GM18505 (cell line): ENCODE results near the gene TPRN.

Experiments
- ATAC-seq: cut with Tn5 transposase; IDR thresholded peaks from one replicate; pipeline ENCODE4 v1.9.1; 2021; ENCODE audit not compliant: unreplicated experiment
- POLR2A ChIP-seq: IDR thresholded peaks from 4 replicates; pipeline ENCODE4 v1.6.1; 2011; ENCODE audit warnings: borderline replicate concordance; ENCODE audit not compliant: insufficient read depth, insufficient read length; ENCODE audit errors: extremely low read depth

The TPRN gene

DNA sequence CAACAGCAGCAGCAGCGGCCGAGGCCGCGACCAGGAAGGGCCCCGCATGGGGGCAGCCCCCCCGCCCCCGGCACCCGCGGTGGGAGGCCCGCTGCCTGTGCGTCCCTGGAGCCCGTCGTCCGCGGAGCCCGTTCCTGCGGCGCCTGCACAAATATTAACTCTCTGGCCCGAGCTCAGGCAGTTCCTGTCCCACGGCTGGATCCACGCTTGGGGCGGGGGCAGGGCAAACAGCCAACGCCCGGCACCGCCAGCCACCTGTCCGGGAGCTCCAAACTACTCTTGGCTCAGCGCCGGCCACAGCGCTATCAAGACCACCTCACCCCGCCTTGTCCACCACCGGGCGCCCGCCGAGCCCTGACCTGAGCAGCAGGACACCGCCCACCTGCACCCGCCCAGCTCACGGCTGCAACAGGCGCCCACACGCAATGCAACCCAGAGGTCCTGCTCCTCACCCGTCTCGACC lies 30.6 kb downstream of the TPRN start, which contains the start of gene LRRC26:
Gene LRRC26 (minus strand): TSS at position 156 of the 463 bp plus-strand sequence. CDS start 108 bp downstream, at position 48.
- ATAC-seq = no peak
- no peak for TF ChIP-seq POLR2A

DNA sequence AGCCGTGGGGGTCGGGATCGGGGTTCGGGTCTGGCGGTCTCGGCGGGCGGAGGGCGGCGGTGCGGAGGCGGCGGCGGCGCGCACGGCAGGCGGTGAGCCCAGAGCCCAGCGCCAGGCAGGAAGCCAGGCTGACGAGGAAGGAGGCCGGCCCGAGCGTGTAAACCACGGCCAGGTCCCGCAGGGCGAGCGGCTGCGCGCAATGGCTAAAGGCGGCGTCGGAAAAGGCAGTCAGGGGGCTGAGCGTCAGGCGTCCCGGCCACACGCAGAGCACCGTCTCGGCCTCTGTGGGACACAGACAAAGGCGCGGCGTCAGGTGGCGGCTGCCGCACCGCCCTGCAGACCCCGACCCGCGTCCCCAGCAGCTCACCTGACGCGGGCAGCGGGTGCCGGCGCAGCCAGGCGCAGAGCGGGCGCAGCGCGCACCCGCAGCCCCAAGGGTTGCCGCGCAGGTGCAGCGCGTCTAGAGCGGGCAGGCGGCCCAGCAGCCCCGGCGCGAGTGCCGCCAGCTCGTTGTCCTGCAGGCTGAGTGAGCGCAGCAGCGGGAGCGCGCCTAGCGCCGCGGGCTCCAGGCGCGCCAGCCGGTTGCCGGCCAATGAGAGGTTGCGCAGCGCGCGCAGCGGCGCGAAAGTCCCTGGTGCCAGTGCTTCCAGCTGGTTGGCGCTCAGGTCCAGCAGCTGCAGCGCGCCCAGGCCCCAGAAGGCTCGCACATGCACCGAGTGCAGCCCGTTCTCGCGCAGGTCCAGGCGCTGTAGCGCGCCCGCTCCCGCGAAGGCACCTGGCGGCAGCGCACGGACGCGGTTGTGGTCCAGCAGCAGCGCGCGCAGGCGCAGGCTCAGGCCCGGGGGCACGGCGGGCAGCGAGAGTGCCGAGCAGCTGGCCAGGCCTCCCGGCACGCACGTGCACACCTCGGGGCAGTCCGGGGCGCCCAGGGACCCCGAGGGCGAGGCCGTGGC lies 31.4 kb downstream of the TPRN start:
- no peak for TF ChIP-seq POLR2A
- ATAC-seq = no peak

GRCh38 chr9:137168573-137168903 lies 32.0 kb downstream of the TPRN start:
- ATAC-seq = no peak
- TF ChIP-seq POLR2A = no peak

DNA sequence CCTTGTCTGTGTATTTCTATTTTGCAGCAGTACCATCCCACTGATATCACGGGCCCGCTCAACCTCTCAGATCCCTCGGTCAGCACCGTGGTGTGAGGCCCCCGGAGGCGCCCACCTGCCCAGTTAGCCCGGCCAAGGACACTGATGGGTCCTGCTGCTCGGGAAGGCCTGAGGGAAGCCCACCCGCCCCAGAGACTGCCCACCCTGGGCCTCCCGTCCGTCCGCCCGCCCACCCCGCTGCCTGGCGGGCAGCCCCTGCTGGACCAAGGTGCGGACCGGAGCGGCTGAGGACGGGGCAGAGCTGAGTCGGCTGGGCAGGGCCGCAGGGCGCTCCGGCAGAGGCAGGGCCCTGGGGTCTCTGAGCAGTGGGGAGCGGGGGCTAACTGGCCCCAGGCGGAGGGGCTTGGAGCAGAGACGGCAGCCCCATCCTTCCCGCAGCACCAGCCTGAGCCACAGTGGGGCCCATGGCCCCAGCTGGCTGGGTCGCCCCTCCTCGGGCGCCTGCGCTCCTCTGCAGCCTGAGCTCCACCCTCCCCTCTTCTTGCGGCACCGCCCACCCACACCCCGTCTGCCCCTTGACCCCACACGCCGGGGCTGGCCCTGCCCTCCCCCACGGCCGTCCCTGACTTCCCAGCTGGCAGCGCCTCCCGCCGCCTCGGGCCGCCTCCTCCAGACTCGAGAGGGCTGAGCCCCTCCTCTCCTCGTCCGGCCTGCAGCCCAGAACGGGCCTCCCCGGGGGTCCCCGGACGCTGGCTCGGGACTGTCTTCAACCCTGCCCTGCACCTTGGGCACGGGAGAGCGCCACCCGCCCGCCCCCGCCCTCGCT lies 32.6 kb downstream of the TPRN start:
- no peak for ATAC-seq
- TF ChIP-seq POLR2A = no peak

DNA sequence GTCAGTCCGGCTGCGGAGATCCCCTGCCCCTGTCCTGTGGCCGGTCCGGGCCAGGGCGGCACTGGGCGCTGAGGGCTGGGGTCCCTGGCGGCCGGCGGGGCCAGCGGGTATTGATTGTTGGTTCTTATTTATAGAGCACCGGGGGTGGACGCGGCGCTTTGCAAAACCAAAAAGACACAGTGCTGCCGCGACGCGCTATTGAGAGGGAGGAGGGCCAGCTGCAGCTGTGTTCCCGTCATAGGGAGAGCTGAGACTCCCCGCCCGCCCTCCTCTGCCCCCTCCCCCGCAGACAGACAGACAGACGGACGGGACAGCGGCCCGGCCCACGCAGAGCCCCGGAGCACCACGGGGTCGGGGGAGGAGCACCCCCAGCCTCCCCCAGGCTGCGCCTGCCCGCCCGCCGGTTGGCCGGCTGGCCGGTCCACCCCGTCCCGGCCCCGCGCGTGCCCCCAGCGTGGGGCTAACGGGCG lies 33.2 kb downstream of the TPRN start:
- no peak for TF ChIP-seq POLR2A
- ATAC-seq = no peak

- TF ChIP-seq POLR2A = no peak
- ATAC-seq = no peak
These were observed 33.9 kb downstream of the TPRN start for GRCh38 chr9:137166380-137167229.

- TF ChIP-seq POLR2A = no peak
- ATAC-seq = no peak
These were observed 35.2 kb downstream of the TPRN start for GRCh38 chr9:137165250-137165836.

DNA sequence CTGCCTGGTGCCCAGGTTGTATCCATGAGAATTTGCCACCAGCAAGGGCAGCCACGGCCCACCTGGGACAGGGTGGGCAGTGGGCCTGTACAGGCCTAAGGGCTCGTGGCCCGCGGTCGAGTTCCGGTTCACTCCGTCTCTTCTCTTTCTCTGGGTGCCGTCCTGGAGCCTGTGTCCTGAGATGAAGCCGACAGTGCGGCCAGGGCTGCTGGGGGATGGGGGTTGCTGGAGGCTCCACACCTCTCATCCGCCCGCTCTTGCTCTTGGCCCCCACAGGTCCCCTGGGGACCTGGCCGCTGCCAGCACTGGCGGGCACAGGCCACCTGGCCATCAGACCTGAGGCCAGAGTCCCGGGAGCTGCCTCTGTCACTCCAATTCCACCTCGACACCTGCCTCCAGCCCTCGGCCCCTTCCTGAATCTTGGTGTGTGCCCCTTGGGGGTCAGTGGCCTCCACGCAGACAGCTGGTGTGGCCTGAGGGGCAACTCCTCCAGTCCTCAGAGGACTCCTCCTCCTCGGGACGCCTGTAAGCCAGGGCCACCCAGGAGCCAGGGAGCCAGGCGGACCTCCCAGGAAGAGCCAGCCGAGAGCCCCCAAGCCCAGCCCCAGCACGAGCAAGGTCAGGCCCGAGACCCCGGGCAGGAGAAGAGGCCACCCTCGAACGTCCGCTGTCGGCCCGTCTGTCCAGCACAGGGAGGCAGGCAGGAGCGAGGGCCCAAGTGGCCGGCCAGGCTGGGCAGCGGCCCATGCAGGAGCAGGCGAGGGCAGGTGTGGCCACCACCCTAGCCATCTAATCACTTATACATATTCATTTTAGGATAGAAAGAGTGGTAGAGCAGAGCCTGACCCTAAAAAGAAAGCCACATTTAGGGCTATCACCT lies 35.9 kb downstream of the TPRN start:
- ATAC-seq = no peak
- no peak for TF ChIP-seq POLR2A

DNA sequence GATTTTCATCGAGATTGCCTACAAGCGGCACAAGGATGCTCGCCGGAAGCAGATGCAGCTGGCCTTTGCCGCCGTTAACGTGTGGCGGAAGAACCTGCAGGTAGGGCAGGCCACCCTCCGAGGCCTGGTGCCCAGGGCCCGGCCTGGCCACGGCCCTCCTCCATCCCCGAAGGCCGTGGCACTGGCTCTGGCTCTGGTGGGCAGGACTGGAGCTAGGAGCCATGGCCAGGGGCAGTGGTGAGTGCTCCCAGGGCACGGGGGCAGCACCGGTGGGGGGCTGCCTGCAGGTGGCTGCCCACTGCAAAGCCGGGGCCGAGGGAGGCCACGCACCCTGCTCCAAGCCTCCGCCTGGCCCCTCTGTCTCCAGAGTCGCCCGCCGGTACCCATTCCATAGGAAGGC lies 36.7 kb downstream of the TPRN start:
- no peak for TF ChIP-seq POLR2A
- ATAC-seq = no peak

GRCh38 chr9:137163365-137163715 lies 37.2 kb downstream of the TPRN start:
- no peak for ATAC-seq
- no peak for TF ChIP-seq POLR2A

DNA sequence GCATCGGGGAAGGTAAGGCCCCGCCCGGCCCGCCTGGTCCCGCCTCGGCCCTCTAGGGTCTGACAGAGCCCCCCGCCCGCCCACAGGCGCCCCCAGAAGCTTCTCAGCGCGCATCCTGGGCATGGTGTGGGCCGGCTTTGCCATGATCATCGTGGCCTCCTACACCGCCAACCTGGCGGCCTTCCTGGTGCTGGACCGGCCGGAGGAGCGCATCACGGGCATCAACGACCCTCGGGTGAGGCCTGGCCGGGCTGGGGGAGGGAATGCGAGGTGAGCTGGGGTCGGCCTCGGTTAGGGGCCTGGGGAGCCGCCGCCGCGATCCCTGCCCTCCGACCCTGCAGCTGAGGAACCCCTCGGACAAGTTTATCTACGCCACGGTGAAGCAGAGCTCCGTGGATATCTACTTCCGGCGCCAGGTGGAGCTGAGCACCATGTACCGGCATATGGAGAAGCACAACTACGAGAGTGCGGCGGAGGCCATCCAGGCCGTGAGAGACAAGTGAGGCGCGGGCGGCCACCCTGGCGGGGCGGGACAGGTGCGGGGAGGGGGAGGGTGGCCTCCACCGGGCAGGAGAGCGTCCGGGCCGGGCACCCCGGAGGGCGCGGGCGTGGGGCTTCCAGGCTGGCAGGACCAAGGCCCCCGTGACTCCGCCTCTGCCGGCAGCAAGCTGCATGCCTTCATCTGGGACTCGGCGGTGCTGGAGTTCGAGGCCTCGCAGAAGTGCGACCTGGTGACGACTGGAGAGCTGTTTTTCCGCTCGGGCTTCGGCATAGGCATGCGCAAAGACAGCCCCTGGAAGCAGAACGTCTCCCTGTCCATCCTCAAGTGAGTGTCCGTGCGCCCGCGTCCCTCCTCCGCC lies 37.8 kb downstream of the TPRN start:
- ATAC-seq = no peak
- TF ChIP-seq POLR2A = no peak
